ENCODE measurements around the gene ASB12.

- TF ChIP-seq CTCF (IDR thresholded peaks at IDR 0.05; ENCODE audit: extremely low read depth in 1 of 2, insufficient read depth in 1 of 2, low read depth in 1 of 2, low read length in 2 of 2) (no peak), MAX (IDR thresholded peaks at IDR 0.05; ENCODE audit: insufficient read depth, insufficient read length) (no peak), POLR2AphosphoS5 (IDR thresholded peaks at IDR 0.05; ENCODE audit: insufficient read depth, low read depth, low read length) (no peak), POLR2A (IDR thresholded peaks at IDR 0.05; ENCODE audit: low read depth, low read length) (no peak), EZH2 (IDR thresholded peaks at IDR 0.05; ENCODE audit: borderline replicate concordance, low read depth, low read length, severe bottlenecking) (no peak), JUN (IDR thresholded peaks at IDR 0.05; ENCODE audit: borderline replicate concordance, insufficient read depth, insufficient read length, low read depth) (no peak), MYC (IDR thresholded peaks at IDR 0.05; ENCODE audit: low read depth, low read length) (no peak), GATA2 (IDR thresholded peaks at IDR 0.05; ENCODE audit: insufficient read depth, insufficient read length, low read depth, low read length) (no peak), FOS (IDR thresholded peaks at IDR 0.05; ENCODE audit: borderline replicate concordance, insufficient read depth, low read length) (no peak)
Measured at GRCh38 chrX:64204701-64205440, 25.5 kb downstream of the ASB12 start.
